ENCODE results near the gene PRKN.
"Not testable (repeated sequence)": the region's sequence is repeated elsewhere in the genome, so short reads cannot be mapped to it uniquely, and the experiment has no call there.

PRKN gene

DNA sequence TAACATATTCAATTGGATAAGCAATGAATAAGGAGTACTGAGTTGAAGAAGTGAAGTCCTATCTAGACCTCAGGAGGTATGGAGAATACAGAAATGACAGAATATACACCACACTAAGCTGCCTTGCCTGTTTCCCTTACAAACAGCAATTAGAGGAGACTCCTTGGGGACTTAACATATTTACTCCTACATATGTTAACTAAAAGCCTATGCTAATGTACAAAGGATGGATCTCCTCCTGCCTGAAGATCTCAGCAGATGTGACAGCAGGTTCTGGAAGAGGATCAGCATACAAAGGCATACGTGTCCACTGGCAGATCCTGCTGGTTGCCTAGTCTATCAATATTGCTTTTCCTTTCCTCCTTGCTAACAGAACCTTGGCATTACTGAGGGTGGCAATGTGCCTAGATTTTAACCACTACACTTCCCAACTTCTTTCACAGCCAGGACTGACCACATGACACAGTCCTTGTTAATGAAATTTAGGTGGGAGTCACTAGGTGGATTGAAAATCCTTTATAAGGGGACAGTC, 29.6 kb downstream of the PRKN start:
- no peaks in the 10 kb centered on the region for H3K4me1 ChIP-seq (ENCODE audit: control insufficient read depth in 1 of 2, insufficient read depth in 2 of 2, low read length in 2 of 2)
- H3K27me3 ChIP-seq (ENCODE audit: low read depth, low read length): no peaks in the 10 kb centered on the region
- no peaks in the 10 kb centered on the region for H3K9me3 ChIP-seq (ENCODE audit: control insufficient read depth in 1 of 2, low read length in 2 of 2)
- no peak overlapping the region for H3K27ac ChIP-seq (ENCODE audit: low read length)
- H3K36me3 ChIP-seq (ENCODE audit: control insufficient read depth in 1 of 2, insufficient read depth in 2 of 2, low read length in 2 of 2): no peaks in the 10 kb centered on the region
- no peak overlapping the region for H3K4me3 ChIP-seq (ENCODE audit: low read depth in 1 of 2, low read length in 2 of 2)

DNA sequence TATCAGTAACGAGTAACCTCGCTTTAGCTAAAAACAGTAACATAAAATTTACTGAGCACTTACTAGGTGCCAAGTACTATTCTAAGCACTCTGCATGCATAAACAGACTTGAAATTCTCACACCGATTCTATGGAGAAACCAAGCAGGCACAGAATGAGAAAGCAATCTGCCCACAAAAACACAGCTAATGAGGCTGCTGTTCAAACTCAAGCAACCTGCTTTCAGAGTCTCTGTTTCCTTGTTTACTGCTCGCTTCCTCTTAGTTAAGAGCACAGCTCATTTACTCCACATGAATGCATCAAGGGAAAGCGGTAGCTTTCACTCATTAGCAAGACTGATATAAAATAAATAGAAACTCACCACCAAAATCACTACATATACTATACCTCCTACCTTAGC, 37.4 kb downstream of the PRKN start:
- no peaks in the 10 kb centered on the region for H3K36me3 ChIP-seq (ENCODE audit: control insufficient read depth in 1 of 2, insufficient read depth in 2 of 2, low read length in 2 of 2)
- no peaks in the 10 kb centered on the region for H3K9me3 ChIP-seq (ENCODE audit: control insufficient read depth in 1 of 2, low read length in 2 of 2)
- no peak overlapping the region for H3K4me3 ChIP-seq (ENCODE audit: low read depth in 1 of 2, low read length in 2 of 2)
- H3K27ac ChIP-seq (ENCODE audit: low read length): no peak overlapping the region
- no peaks in the 10 kb centered on the region for H3K27me3 ChIP-seq (ENCODE audit: low read depth, low read length)
- H3K4me1 ChIP-seq (ENCODE audit: control insufficient read depth in 1 of 2, insufficient read depth in 2 of 2, low read length in 2 of 2): no peaks in the 10 kb centered on the region

DNA sequence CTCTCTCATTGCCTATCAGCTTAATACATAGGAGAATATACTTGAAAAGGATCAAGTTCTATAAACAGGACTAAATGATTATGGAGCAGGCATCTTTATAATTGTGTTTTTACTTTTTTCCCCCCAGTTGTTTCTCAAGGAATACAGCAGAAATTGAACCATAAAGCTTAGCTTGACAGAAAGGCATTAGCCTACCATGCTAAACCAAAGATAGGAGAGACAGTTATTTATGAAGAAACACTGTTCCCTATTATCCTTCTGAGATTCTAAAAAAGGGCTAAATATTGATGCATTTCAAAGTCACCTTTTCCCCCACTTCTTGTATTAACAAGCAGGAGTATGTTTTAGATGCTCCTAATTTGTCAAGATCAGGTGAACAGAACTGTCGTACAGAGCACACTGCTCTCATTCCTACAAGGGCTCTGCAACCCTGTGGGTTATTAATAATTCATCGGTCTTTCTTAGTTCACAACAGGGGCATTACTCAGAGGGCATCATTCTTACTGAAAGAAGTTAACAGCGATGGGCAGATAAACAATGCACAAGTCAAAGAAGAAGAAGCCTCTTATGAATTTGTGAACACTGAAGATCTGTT, 38.7 kb downstream of the PRKN start:
- H3K27me3 ChIP-seq (ENCODE audit: low read depth, low read length): no peaks in the 10 kb centered on the region

DNA sequence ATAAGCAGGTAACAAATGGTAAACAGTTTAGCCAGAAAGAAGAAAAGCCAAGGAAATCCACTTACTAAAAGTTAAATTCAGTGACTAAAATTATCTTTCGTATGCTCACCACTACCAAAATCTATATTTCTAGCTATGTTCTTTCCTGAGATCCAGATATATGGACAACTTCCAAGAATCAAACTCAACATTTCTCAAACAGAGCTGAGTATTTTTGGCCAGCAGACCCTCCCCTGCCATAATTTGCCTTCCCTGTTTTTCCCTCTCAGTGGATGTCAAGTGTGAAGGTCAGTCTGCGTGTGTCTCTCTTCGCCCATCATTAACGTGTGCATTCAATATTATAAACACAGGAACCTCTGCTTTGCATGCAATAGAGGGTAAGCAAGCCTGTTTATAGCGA, 42.0 kb downstream of the PRKN start:
- H3K36me3 ChIP-seq (ENCODE audit: control insufficient read depth in 1 of 2, insufficient read depth in 2 of 2, low read length in 2 of 2): no peaks in the 10 kb centered on the region
- H3K4me3 ChIP-seq (ENCODE audit: low read depth in 1 of 2, low read length in 2 of 2): no peak overlapping the region
- no peaks in the 10 kb centered on the region for H3K9me3 ChIP-seq (ENCODE audit: control insufficient read depth in 1 of 2, low read length in 2 of 2)
- H3K27me3 ChIP-seq (ENCODE audit: low read depth, low read length): no peaks in the 10 kb centered on the region
- no peak overlapping the region for H3K27ac ChIP-seq (ENCODE audit: low read length)
- no peaks in the 10 kb centered on the region for H3K4me1 ChIP-seq (ENCODE audit: control insufficient read depth in 1 of 2, insufficient read depth in 2 of 2, low read length in 2 of 2)

More for the DNA sequence above, 38.7 kb downstream of the PRKN start:
- no peaks in the 10 kb centered on the region for H3K36me3 ChIP-seq (ENCODE audit: control insufficient read depth in 1 of 2, insufficient read depth in 2 of 2, low read length in 2 of 2)
- H3K27ac ChIP-seq (ENCODE audit: low read length): no peak overlapping the region
- H3K4me3 ChIP-seq (ENCODE audit: low read depth in 1 of 2, low read length in 2 of 2): no peak overlapping the region
- H3K9me3 ChIP-seq (ENCODE audit: control insufficient read depth in 1 of 2, low read length in 2 of 2): no peaks in the 10 kb centered on the region
- H3K4me1 ChIP-seq (ENCODE audit: control insufficient read depth in 1 of 2, insufficient read depth in 2 of 2, low read length in 2 of 2): no peaks in the 10 kb centered on the region

DNA sequence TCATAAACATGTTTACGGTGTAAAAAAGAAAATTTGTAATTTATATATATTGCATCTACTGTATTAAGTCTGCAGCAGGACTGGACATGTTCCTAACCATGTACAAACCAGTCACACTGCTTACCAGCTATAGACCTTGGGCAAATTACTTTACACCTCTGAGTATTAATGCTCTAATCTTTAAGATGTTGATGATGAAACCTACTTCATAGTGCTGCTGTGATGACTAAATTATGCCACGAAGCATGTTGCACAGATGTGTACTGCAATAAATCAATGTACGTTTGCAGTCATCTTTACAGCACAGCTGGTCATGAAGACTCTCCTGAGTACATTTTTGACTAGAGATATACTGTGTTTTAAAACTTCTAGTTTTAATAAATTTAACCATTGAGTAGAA, 42.6 kb downstream of the PRKN start:
- Histone ChIP-seq H3K27ac (ENCODE audit: low read length) (no peak overlapping the region), H3K4me3 (ENCODE audit: low read depth in 1 of 2, low read length in 2 of 2) (no peak overlapping the region), H3K9me3 (ENCODE audit: control insufficient read depth in 1 of 2, low read length in 2 of 2) (no peaks in the 10 kb centered on the region), H3K4me1 (ENCODE audit: control insufficient read depth in 1 of 2, insufficient read depth in 2 of 2, low read length in 2 of 2) (no peaks in the 10 kb centered on the region), H3K36me3 (ENCODE audit: control insufficient read depth in 1 of 2, insufficient read depth in 2 of 2, low read length in 2 of 2) (no peaks in the 10 kb centered on the region), H3K27me3 (ENCODE audit: low read depth, low read length) (no peaks in the 10 kb centered on the region)

DNA sequence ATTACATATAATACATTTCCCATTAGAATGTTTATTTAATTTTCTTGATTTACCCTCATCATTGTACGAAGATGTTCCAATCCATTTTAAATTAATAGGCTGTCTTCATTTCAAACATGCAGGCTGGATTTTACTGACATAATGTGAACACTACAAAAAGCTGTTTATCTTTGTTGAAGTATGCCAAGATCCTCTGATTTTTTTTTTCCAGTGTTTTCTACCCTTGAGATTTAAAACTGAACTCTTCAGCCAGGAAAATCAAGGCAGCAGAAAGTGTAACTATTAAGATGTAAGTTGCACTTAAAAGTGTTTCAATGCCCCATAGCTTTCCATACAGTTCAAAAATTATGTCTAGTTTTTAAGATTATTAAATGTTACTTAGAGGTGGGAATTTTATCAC, 43.5 kb downstream of the PRKN start:
- Histone ChIP-seq H3K27ac (ENCODE audit: low read length) (no peak overlapping the region), H3K36me3 (ENCODE audit: control insufficient read depth in 1 of 2, insufficient read depth in 2 of 2, low read length in 2 of 2) (no peaks in the 10 kb centered on the region), H3K9me3 (ENCODE audit: control insufficient read depth in 1 of 2, low read length in 2 of 2) (no peaks in the 10 kb centered on the region), H3K4me1 (ENCODE audit: control insufficient read depth in 1 of 2, insufficient read depth in 2 of 2, low read length in 2 of 2) (no peaks in the 10 kb centered on the region), H3K4me3 (ENCODE audit: low read depth in 1 of 2, low read length in 2 of 2) (no peak overlapping the region), H3K27me3 (ENCODE audit: low read depth, low read length) (no peaks in the 10 kb centered on the region)

DNA sequence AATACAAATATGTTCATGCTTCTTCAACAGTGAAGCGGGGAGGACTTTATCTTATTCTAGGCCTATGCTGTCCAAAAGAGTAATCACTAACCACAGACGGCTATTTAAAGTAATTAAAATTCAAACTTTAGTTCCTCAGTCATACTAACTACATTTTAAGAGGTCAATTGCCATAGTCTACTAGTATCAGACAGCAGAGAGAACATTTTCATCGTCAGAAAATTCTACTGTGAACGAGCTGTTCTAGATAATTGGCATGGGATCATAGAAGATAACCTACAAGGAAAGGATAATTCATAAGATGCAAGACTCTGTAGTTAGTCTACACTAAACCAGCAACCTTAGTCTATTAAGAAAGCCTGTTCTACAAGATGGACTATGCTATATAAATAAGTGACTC, 44.4 kb downstream of the PRKN start:
- Histone ChIP-seq H3K27ac (ENCODE audit: low read length) (no peak overlapping the region), H3K9me3 (ENCODE audit: control insufficient read depth in 1 of 2, low read length in 2 of 2) (no peaks in the 10 kb centered on the region), H3K4me3 (ENCODE audit: low read depth in 1 of 2, low read length in 2 of 2) (no peak overlapping the region), H3K4me1 (ENCODE audit: control insufficient read depth in 1 of 2, insufficient read depth in 2 of 2, low read length in 2 of 2) (no peaks in the 10 kb centered on the region), H3K36me3 (ENCODE audit: control insufficient read depth in 1 of 2, insufficient read depth in 2 of 2, low read length in 2 of 2) (no peaks in the 10 kb centered on the region), H3K27me3 (ENCODE audit: low read depth, low read length) (no peaks in the 10 kb centered on the region)

DNA sequence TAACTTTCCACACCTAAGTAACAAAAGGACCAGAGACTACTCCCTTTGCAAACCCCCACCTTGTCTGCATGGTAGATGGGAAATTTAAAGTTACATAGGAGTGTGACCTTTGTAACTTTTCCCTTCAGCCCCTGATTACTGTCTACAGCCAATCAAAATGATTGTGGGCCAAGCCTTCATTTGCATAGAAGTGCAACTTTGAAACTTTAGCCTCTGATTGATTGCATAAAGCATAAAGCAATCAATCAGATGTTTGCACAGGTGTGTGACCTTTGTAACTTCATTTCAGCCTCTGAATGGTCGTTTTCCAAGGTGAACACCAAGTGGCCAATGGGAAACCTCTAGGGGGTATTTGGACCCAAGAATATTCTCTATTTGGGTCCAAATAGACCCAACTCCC, 46.1 kb downstream of the PRKN start:
- Histone ChIP-seq H3K4me3 (ENCODE audit: low read depth in 1 of 2, low read length in 2 of 2) (no peak overlapping the region), H3K27ac (ENCODE audit: low read length) (no peak overlapping the region), H3K36me3 (ENCODE audit: control insufficient read depth in 1 of 2, insufficient read depth in 2 of 2, low read length in 2 of 2) (no peaks in the 10 kb centered on the region), H3K27me3 (ENCODE audit: low read depth, low read length) (no peaks in the 10 kb centered on the region), H3K4me1 (ENCODE audit: control insufficient read depth in 1 of 2, insufficient read depth in 2 of 2, low read length in 2 of 2) (no peaks in the 10 kb centered on the region), H3K9me3 (ENCODE audit: control insufficient read depth in 1 of 2, low read length in 2 of 2) (no peaks in the 10 kb centered on the region)

DNA sequence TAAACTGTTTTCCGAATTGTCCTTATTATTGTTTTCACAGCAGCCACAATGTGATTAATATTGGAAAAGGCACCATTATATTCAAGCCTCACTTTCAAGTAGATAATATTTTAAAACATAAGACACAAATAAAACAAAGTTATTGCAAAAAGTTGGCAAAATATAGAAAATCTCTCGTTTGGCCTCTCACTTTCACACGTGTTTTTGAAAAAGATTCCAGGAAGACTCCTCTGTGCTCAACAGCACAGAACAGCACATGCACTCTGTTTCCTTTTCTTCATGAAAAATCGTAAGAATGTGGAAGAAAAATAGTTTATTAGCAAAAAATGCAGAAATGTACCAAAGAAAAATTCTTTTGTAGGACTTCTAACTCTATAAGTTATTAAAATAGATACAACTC, 46.7 kb downstream of the PRKN start:
- H3K4me1 ChIP-seq (ENCODE audit: control insufficient read depth in 1 of 2, insufficient read depth in 2 of 2, low read length in 2 of 2): no peaks in the 10 kb centered on the region
- no peaks in the 10 kb centered on the region for H3K9me3 ChIP-seq (ENCODE audit: control insufficient read depth in 1 of 2, low read length in 2 of 2)
- H3K27me3 ChIP-seq (ENCODE audit: low read depth, low read length): no peaks in the 10 kb centered on the region
- H3K4me3 ChIP-seq (ENCODE audit: low read depth in 1 of 2, low read length in 2 of 2): no peak overlapping the region
- no peaks in the 10 kb centered on the region for H3K36me3 ChIP-seq (ENCODE audit: control insufficient read depth in 1 of 2, insufficient read depth in 2 of 2, low read length in 2 of 2)
- H3K27ac ChIP-seq (ENCODE audit: low read length): no peak overlapping the region

DNA sequence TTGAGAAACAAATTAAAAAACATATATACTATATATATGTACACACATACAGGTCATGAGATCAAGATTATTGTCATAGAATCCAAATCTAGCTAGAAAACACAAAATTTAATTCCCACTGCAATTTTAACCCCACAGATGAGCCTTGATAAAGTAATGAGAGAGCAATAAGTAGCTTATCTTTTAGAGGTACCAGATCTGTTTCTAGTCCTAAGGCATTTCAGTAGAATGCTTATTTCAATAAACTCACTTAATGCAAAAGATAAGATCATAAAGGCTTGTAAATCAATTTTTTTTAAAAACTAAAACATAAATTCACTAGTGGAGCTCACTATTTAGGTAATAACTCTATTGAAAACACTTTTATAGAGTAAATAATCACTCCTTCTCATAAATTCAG, 47.2 kb downstream of the PRKN start:
- Histone ChIP-seq H3K4me1 (ENCODE audit: control insufficient read depth in 1 of 2, insufficient read depth in 2 of 2, low read length in 2 of 2) (no peaks in the 10 kb centered on the region), H3K27ac (ENCODE audit: low read length) (no peak overlapping the region), H3K27me3 (ENCODE audit: low read depth, low read length) (no peaks in the 10 kb centered on the region), H3K4me3 (ENCODE audit: low read depth in 1 of 2, low read length in 2 of 2) (no peak overlapping the region), H3K9me3 (ENCODE audit: control insufficient read depth in 1 of 2, low read length in 2 of 2) (no peaks in the 10 kb centered on the region), H3K36me3 (ENCODE audit: control insufficient read depth in 1 of 2, insufficient read depth in 2 of 2, low read length in 2 of 2) (no peaks in the 10 kb centered on the region)

DNA sequence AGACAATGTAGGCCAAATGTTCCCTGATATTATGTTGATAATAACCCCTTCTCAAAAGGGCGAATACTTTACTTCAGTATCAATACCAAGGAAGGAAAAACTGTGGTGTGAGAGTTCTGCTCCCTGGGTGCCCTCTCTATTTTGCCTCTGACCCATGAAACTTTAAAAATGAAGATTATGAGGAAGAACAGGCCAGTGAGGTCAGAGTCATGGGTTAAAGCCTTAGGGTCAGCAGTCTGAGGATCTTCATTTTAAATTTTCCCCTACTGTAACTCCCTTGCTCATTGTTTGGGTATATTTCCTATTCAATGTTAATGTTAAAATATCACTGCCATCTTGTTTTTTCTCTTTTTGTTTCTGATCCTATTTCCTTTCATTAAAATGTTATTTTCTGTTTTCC, 47.9 kb downstream of the PRKN start:
- no peak overlapping the region for H3K27ac ChIP-seq (ENCODE audit: low read length)
- no peaks in the 10 kb centered on the region for H3K9me3 ChIP-seq (ENCODE audit: control insufficient read depth in 1 of 2, low read length in 2 of 2)
- no peaks in the 10 kb centered on the region for H3K4me1 ChIP-seq (ENCODE audit: control insufficient read depth in 1 of 2, insufficient read depth in 2 of 2, low read length in 2 of 2)
- no peaks in the 10 kb centered on the region for H3K36me3 ChIP-seq (ENCODE audit: control insufficient read depth in 1 of 2, insufficient read depth in 2 of 2, low read length in 2 of 2)
- no peaks in the 10 kb centered on the region for H3K27me3 ChIP-seq (ENCODE audit: low read depth, low read length)
- no peak overlapping the region for H3K4me3 ChIP-seq (ENCODE audit: low read depth in 1 of 2, low read length in 2 of 2)

DNA sequence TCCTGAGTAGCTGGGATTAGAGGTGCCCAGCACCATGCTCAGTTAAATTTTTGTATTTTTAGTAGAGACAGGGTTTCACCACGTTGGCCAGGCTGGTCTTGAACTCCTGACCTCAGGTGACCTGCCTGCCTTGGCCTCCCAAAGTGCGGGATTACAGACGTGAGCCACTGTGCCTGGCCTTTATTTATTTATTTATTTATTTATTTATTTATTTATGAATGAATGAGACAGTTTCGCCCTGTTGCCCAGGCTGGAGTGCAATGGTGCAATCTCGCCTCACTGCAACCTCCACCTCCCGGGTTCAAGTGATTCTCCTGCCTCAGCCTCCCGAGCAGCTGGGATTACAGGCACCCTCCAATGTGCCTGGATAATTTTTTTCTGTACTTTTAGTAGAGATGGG, 48.7 kb downstream of the PRKN start:
- not testable (repeated sequence) for H3K4me3 ChIP-seq (ENCODE audit: low read depth in 1 of 2, low read length in 2 of 2); H3K27ac ChIP-seq (ENCODE audit: low read length); H3K9me3 ChIP-seq (ENCODE audit: control insufficient read depth in 1 of 2, low read length in 2 of 2); H3K4me1 ChIP-seq (ENCODE audit: control insufficient read depth in 1 of 2, insufficient read depth in 2 of 2, low read length in 2 of 2); H3K36me3 ChIP-seq (ENCODE audit: control insufficient read depth in 1 of 2, insufficient read depth in 2 of 2, low read length in 2 of 2); H3K27me3 ChIP-seq (ENCODE audit: low read depth, low read length)
